WTC11 (cell line): ENCODE data around the gene PSMG4. TPM values are rescaled to one million over a fixed set of nuclear protein-coding genes. Genes with fewer than 3 reads are reported as not detected.

Experiments
- ATAC-seq: fragments of 200-7000 bp; cut with Tn5 transposase; 2 replicates; pipeline ENCODE4 v1.10.0; 2021; ENCODE audit warnings: mild to moderate bottlenecking, moderate library complexity
- CTCF ChIA-PET: fragments of 300-600 bp; sonication (Branson Sonifier 250); formaldehyde crosslinking; loops from one replicate; lab custom pipeline; 2021; ENCODE audit warnings: antibody characterized with exemption; lab: Charles Lee
- POLR2A ChIA-PET: fragments of 350-600 bp; sonication (Branson Sonifier 250); formaldehyde crosslinking; loops from one replicate; lab custom pipeline; 2021; ENCODE audit warnings: antibody characterized with exemption; lab: Charles Lee
- DNase-seq: peaks from one replicate; pipeline ENCODE4 v3.0.0; 2021; ENCODE audit warnings: low spot score
- H3K27ac Mint-ChIP-seq: 2 replicates; pipeline ENCODE4 v1.8.0; 2021; ENCODE audit warnings: mixed read lengths
- H3K27me3 Mint-ChIP-seq: 2 replicates; pipeline ENCODE4 v1.8.0; 2021; ENCODE audit warnings: low read depth, mild to moderate bottlenecking, moderate library complexity, mixed read lengths
- H3K36me3 Mint-ChIP-seq: 2 replicates; pipeline ENCODE4 v1.8.0; 2021; ENCODE audit warnings: mixed read lengths
- H3K4me1 Mint-ChIP-seq: 2 replicates; pipeline ENCODE4 v1.8.0; 2022; ENCODE audit warnings: mixed read lengths
- H3K4me3 Mint-ChIP-seq: 2 replicates; pipeline ENCODE4 v1.8.0; 2021; ENCODE audit warnings: mild to moderate bottlenecking, moderate library complexity, mixed read lengths
- H3K9me3 Mint-ChIP-seq: 2 replicates; pipeline ENCODE4 v1.8.0; 2021; ENCODE audit warnings: mixed read lengths
- AFF4 ChIP-seq: sonication (generic); formaldehyde crosslinking; IDR thresholded peaks from 2 replicates; pipeline ENCODE4 v1.8.1; 2023; ENCODE audit warnings: mild to moderate bottlenecking, missing genetic modification reagents, borderline replicate concordance
- ATF6 ChIP-seq: sonication (generic); formaldehyde crosslinking; IDR thresholded peaks from 2 replicates; pipeline ENCODE4 v1.8.1; 2023; ENCODE audit warnings: mild to moderate bottlenecking, missing genetic modification reagents
- CDX4 ChIP-seq: fragments of 250-450 bp; sonication (Bioruptor Pico); IDR thresholded peaks from 2 replicates; pipeline ENCODE4 v1.9.0; 2021; ENCODE audit warnings: moderate library complexity, mild to moderate bottlenecking, inconsistent platforms, borderline replicate concordance
- FOXK1 ChIP-seq: sonication (generic); formaldehyde crosslinking; IDR thresholded peaks from 2 replicates; pipeline ENCODE4 v1.8.0; 2022; ENCODE audit warnings: mild to moderate bottlenecking, moderate library complexity, missing genetic modification reagents
- FOXP1 ChIP-seq: sonication (generic); formaldehyde crosslinking; IDR thresholded peaks from 2 replicates; pipeline ENCODE4 v1.8.0; 2022; ENCODE audit warnings: missing genetic modification reagents, mild to moderate bottlenecking, moderate library complexity, borderline replicate concordance
- HMGA2 ChIP-seq: fragments of 250-450 bp; sonication (Bioruptor Pico); IDR thresholded peaks from 2 replicates; pipeline ENCODE4 v1.4.0; 2021; ENCODE audit warnings: mild to moderate bottlenecking, moderate library complexity
- IRF2 ChIP-seq: sonication (generic); formaldehyde crosslinking; IDR thresholded peaks from 2 replicates; pipeline ENCODE4 v1.8.0; 2022; ENCODE audit warnings: low read depth, missing genetic modification reagents, borderline replicate concordance
- MLX ChIP-seq: sonication (generic); formaldehyde crosslinking; IDR thresholded peaks from 2 replicates; pipeline ENCODE4 v1.8.1; 2023; ENCODE audit warnings: mild to moderate bottlenecking, missing genetic modification reagents, moderate library complexity
- NFE2L1 ChIP-seq: sonication (generic); formaldehyde crosslinking; IDR thresholded peaks from 2 replicates; pipeline ENCODE4 v1.8.1; 2023; ENCODE audit warnings: missing genetic modification reagents
- OVOL2 ChIP-seq: fragments of 250-450 bp; sonication (Bioruptor Pico); IDR thresholded peaks from 2 replicates; pipeline ENCODE4 v1.9.0; 2021; ENCODE audit warnings: mild to moderate bottlenecking, borderline replicate concordance
- PRDM15 ChIP-seq: sonication (generic); formaldehyde crosslinking; IDR thresholded peaks from 2 replicates; pipeline ENCODE4 v1.8.0; 2022; ENCODE audit warnings: missing genetic modification reagents
- SOX15 ChIP-seq: fragments of 250-450 bp; sonication (Bioruptor Pico); IDR thresholded peaks from 2 replicates; pipeline ENCODE4 v1.9.0; 2021; ENCODE audit warnings: mild to moderate bottlenecking
- STAT6 ChIP-seq: sonication (generic); formaldehyde crosslinking; conservative IDR thresholded peaks from 2 replicates; pipeline ENCODE4 v1.8.1; 2023; ENCODE audit warnings: mild to moderate bottlenecking, low read depth, missing genetic modification reagents, moderate library complexity
- TEAD1 ChIP-seq: sonication (generic); formaldehyde crosslinking; IDR thresholded peaks from 2 replicates; pipeline ENCODE4 v1.8.0; 2022; ENCODE audit warnings: mild to moderate bottlenecking, missing genetic modification reagents
- ZNF671 ChIP-seq: fragments of 250-450 bp; sonication (Bioruptor Pico); IDR thresholded peaks from 2 replicates; pipeline ENCODE4 v1.8.0; 2021; ENCODE audit warnings: mild to moderate bottlenecking
- total RNA-seq: library from RNA; stranded (reverse); gene quantifications from 3 replicates; pipeline ENCODE4 v1.2.3, GENCODE V29; 2021

PSMG4 gene
- total RNA-seq, 1 experiment from 2014 or later: 38.2 TPM

DNA sequence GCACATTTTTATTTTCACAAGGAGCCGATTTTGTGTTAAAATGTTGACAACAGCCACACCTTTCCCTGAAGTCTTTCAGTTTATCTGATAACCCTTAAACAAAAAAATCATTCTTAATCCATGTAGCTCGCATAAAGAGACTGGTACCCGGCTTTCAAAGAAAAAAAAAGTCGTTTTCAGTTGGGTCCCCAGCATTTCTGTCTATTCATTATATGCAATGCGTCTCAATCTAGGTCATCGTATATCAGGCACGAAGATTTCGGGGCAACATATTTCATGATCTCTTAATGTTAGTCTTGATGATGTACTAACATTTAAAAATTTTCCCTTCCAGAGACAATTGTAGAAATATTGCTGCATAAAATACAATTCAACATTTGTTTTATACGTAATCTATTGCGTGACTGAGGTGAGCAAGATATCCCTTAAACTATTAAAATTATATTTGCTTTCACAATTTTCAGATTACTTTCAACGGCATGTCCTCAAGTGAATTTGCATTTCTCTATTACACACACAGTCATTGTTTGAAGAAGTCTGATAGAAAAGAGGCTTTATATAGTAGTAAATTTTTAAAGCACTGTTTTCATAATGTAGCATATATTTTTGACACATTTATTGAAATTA, 28.4 kb upstream of the PSMG4 start (continued):
- TF ChIP-seq CDX4 (CRISPR knock-in tag) (no peak), HMGA2 (CRISPR knock-in tag) (no peak)

GRCh38 chr6:3230900-3231246, 27.9 kb upstream of the PSMG4 start:
- no peak overlapping the region for H3K27ac Mint-ChIP-seq
- peak overlapping the region; percentile 89 for H3K4me3 Mint-ChIP-seq
- POLR2A ChIA-PET: interaction anchor here (0.6 to 3.1 kb wide), 4 partner anchors 22 to 72 kb away, joined by 3 to 24 read pairs (median 4); partner anchors contain the start of genes PSMG4 and TUBB2A
- no peaks in the 10 kb centered on the region for H3K9me3 Mint-ChIP-seq
- DNase-seq (peak; percentile 59), ATAC-seq (no peak)
- CTCF ChIA-PET: interaction anchor here (0.8 to 5.2 kb wide), 7 partner anchors 9 to 73 kb away, joined by 3 to 65 read pairs (median 6); partner anchors contain the start of gene PSMG4
- H3K27me3 Mint-ChIP-seq: peaks cover 23% of the 10 kb centered on the region
- TF ChIP-seq IRF2 (CRISPR knock-in tag): no peak
- no peak for TF ChIP-seq SOX15 (CRISPR knock-in tag)
- TF ChIP-seq AFF4 (CRISPR knock-in tag): no peak
- no peak; the same call in 1 of the 2 replicates for TF ChIP-seq FOXK1
- TF ChIP-seq ATF6 (CRISPR knock-in tag): no peak
- peaks cover 51% of the 10 kb centered on the region for H3K4me1 Mint-ChIP-seq
- H3K36me3 Mint-ChIP-seq: peaks cover 6% of the 10 kb centered on the region

DNA sequence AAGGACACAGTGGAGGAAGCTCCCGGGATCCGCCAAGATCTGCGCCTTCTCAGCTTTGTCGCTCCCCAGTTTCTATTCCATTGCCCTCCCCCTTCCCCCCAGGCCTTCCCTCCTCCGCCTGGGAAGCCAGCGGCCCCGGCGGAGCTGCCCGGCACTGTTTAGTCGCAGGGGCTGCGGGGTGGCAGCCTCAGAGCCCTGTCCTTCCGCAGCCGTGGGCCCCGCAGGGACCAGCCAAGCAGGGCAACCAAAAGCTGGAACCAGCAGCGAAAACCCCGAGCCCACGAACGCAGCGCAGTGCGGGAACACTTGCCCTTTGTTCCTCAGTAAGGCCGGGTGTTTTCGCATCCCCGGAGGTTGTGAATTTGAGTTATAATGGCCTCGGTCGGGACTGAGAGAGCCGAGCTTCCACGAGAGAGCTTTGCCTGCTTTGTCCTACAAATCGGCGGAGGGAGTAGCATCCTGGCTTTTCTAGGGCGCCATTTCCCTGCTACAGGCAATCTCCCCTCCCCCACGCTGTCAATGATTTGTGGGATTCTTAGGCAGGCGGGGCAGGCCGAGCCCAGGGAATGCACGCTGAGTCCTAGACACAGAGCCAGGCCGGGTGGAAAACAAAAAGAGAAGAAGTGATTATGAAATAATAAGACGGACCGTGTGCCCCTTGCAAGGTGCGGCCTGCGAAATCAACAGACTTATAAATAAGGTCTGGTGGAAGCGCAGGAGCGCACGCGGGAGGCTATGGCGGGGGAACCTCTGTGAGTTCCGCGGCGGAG, 27.3 kb upstream of the PSMG4 start:
- ChIA-PET POLR2A (interaction anchor here (0.6 to 3.1 kb wide), 3 partner anchors 22 to 73 kb away, joined by 3 to 24 read pairs (median 4); partner anchors contain the start of gene TUBB2A), CTCF (interaction anchor here (0.8 to 5.2 kb wide), 8 partner anchors 9 to 74 kb away, joined by 3 to 65 read pairs (median 6); partner anchors contain the start of genes PSMG4 and TUBB2A)
- peaks cover 51% of the 10 kb centered on the region for H3K4me1 Mint-ChIP-seq
- ATAC-seq (peak; percentile 10), DNase-seq (peak; percentile 70)
- H3K36me3 Mint-ChIP-seq: 0 out of 2 replicates have a peak, but pooled peaks cover 2% of the 10 kb centered on the region
- peak overlapping the region; percentile 46 for H3K27ac Mint-ChIP-seq
- no peaks in the 10 kb centered on the region for H3K9me3 Mint-ChIP-seq
- peaks cover 23% of the 10 kb centered on the region for H3K27me3 Mint-ChIP-seq
- H3K4me3 Mint-ChIP-seq: peak overlapping the region; percentile 89
- TF ChIP-seq TEAD1 (CRISPR knock-in tag): peak; percentile 75; the same call in 1 of the 2 replicates
- TF ChIP-seq STAT6 (CRISPR knock-in tag): no peak
- peak; percentile 56; the same call in 1 of the 2 replicates for TF ChIP-seq FOXP1 (CRISPR knock-in tag)
- no peak for TF ChIP-seq PRDM15 (CRISPR knock-in tag)
- no peak for TF ChIP-seq OVOL2
- peak; percentile 63; the same call in 1 of the 2 replicates for TF ChIP-seq NFE2L1 (CRISPR knock-in tag)
- TF ChIP-seq MLX (CRISPR knock-in tag): no peak
- no peak for TF ChIP-seq ZNF671 (CRISPR knock-in tag)
